ENCODE measurements around the gene SULT4A1.

- peak; percentile 43; the same call in 1 of the 2 replicates for TF ChIP-seq CTCF (conservative IDR thresholded peaks at IDR 0.05; ENCODE audit: low read length)
- TF ChIP-seq EZH2phosphoT487 (IDR thresholded peaks at IDR 0.05; ENCODE audit: borderline replicate concordance, low read depth, low read length), result no peak
Measured at GRCh38 chr22:43796567-43796966, 65.7 kb downstream of the SULT4A1 start.
